ENCODE data around the gene FXYD5.
A peak's percentile ranks its signal among the peaks of the same experiment; 100 is the strongest.
"Not testable (repeated sequence)": the region's sequence is repeated elsewhere in the genome, so short reads cannot be mapped to it uniquely, and the experiment has no call there.

The FXYD5 gene

GRCh38 chr19:35144600-35145436 lies 9.7 kb upstream of the FXYD5 start:
- TF ChIP-seq CTCF (IDR thresholded peaks at IDR 0.05; ENCODE audit: extremely low read depth, missing control alignments) = no peak
- no peak for DNase-seq (ENCODE audit: low spot score)

GRCh38 chr19:35146746-35147459 lies 7.6 kb upstream of the FXYD5 start:
- no peak for TF ChIP-seq CTCF (IDR thresholded peaks at IDR 0.05; ENCODE audit: extremely low read depth, missing control alignments)
- no peak for DNase-seq (ENCODE audit: low spot score)

GRCh38 chr19:35149463-35149862 lies 5.1 kb upstream of the FXYD5 start:
- TF ChIP-seq CTCF (IDR thresholded peaks at IDR 0.05; ENCODE audit: extremely low read depth, missing control alignments) = no peak
- no peak for DNase-seq (ENCODE audit: low spot score)

- DNase-seq (ENCODE audit: low spot score) = no peak
- no peak for TF ChIP-seq CTCF (IDR thresholded peaks at IDR 0.05; ENCODE audit: extremely low read depth, missing control alignments)
These were observed 4.1 kb upstream of the FXYD5 start for GRCh38 chr19:35150445-35150844.

GRCh38 chr19:35151273-35152065 lies 3.1 kb upstream of the FXYD5 start:
- DNase-seq (ENCODE audit: low spot score) = no peak
- TF ChIP-seq CTCF (IDR thresholded peaks at IDR 0.05; ENCODE audit: extremely low read depth, missing control alignments) = no peak

- not testable (repeated sequence) for DNase-seq (ENCODE audit: low spot score)
These were observed 1.4 kb upstream of the FXYD5 start for GRCh38 chr19:35153129-35153522.

- DNase-seq (ENCODE audit: low spot score) = peak; percentile 82
- TF ChIP-seq CTCF (IDR thresholded peaks at IDR 0.05; ENCODE audit: extremely low read depth, missing control alignments) = peak; percentile 44
These were observed 622 bp upstream of the FXYD5 start for GRCh38 chr19:35153701-35154524.
